Loucy (cell line): ENCODE measurements around the gene CACNG6.

ENCODE experiments used
- CTCF ChIP-seq: fragments of 200-600 bp; sonication (generic); conservative IDR thresholded peaks from 2 replicates; pipeline ENCODE4 v1.5.1; 2014; ENCODE audit warnings: mild to moderate bottlenecking, antibody characterized with exemption, low read length
- EZH2phosphoT487 ChIP-seq: fragments of 200-600 bp; IDR thresholded peaks from 2 replicates; pipeline ENCODE4 v1.6.1; 2018; ENCODE audit warnings: antibody characterized with exemption, mild to moderate bottlenecking, moderate library complexity, borderline replicate concordance

DNA sequence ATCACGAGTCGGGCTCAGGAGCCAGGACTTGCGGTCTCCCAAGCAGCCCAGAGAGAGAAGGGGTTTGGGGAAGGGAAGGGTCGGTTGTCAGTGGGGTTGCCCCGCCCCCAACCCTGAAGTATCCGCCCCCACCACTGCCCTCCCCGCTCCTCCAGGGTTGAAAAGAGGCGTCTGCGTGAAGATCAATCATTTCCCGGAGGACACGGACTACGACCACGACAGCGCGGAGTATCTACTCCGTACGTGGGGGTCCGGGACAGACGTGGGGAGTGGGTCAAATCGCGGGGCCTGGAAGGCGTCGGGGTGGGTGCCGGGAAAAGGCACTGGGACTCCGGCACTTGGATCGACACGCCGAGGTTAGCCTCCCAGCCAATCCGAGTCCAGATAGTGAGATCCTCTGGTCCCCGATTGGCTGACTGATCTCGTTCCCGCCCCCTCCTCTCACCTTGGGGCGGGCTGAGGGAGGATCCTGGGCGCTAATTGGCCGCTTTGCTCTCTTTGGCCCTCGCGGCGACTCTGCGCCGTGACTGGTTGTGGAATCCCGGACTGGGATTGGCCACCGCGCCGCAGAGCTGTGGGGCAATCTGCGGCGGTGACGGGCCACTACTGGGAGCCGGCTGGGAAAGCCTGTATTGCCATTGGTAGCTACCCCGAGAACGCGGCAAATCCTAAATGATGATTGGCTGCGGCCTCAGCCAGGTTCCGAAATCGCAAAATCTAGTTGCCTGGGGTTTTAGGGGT, 13.3 kb upstream of the CACNG6 start:
- no peak for TF ChIP-seq CTCF
- TF ChIP-seq EZH2phosphoT487: no peak
